K562 (cell line): ENCODE measurements around the gene PDE8B. TPM values are rescaled to one million over a fixed set of nuclear protein-coding genes. Genes with fewer than 3 reads are reported as not detected.

ENCODE experiments used
- ATAC-seq: fragments of 200-7000 bp; cut with Tn5 transposase; 3 replicates; pipeline ENCODE4 v1.9.1; 2020; ENCODE audit warnings: moderate library complexity
- BruUV-seq: library from RNA; stranded (reverse); fragments of 400-500 nt; replicated peaks from 2 replicates; lab custom pipeline; 2021; lab: Mats Ljungman, UMichigan
- CTCF ChIA-PET: fragments of 300-600 bp; formaldehyde crosslinking; extraction: SDS; loops from one replicate; lab custom pipeline; 2021; ENCODE audit warnings: low intra/inter-chr PET ratio; lab: Yijun Ruan, JAX
- POLR2A ChIA-PET: fragments of 300-600, 350-650 bp; sonication (Branson Sonifier 250); formaldehyde crosslinking; extraction: SDS; loops from one replicate; lab custom pipeline; 2021; ENCODE audit warnings: antibody characterized with exemption, inconsistent platforms; lab: Yijun Ruan, JAX
- DNase-seq, 4 experiments: peaks; one replicate each; pipeline versions ENCODE4 v3.0.0 to v3.0.0-alpha.2; 2011 to 2018; ENCODE audit warnings: low spot score in 3 of 4, mixed read lengths in 3 of 4; ENCODE audit errors: extremely low read depth in 1 of 4
- FAIRE-seq: peaks from 2 replicates; lab custom pipeline; 2011; peaks lifted over from hg19 to GRCh38; lab: Jason Lieb, UNC
- H2AFZ ChIP-seq: 2 replicates; pipeline ENCODE4 v1.6.0; 2011; ENCODE audit warnings: low read depth, low read length, control low read depth, inconsistent platforms
- H3K27ac ChIP-seq: fragments of 200-600 bp; 3 replicates; pipeline ENCODE4 v1.8.0; 2011; ENCODE audit warnings: low read depth, mild to moderate bottlenecking, control low read depth, inconsistent platforms, low read length, moderate library complexity, mixed read lengths; ENCODE audit errors: extremely low read depth
- H3K27me3 ChIP-seq, 2 experiments: fragments of 300-600 bp in 1 of 2; 2 replicates in 1 of 2; 3 replicates in 1 of 2; pipeline versions ENCODE4 v1.6.0 to v1.8.0; 2011; ENCODE audit warnings: inconsistent platforms in 2 of 2, low read length in 2 of 2, mild to moderate bottlenecking in 1 of 2, mixed read lengths in 1 of 2, moderate library complexity in 1 of 2; ENCODE audit not compliant: control insufficient read depth in 2 of 2, insufficient read depth in 2 of 2
- H3K36me3 ChIP-seq: fragments of 300-600 bp; 3 replicates; pipeline ENCODE4 v1.8.0; 2011; ENCODE audit warnings: mild to moderate bottlenecking, low read length, inconsistent platforms; ENCODE audit not compliant: control insufficient read depth, insufficient read depth
- H3K4me1 ChIP-seq, 2 experiments: fragments of 200-600 bp in 1 of 2; replicated peaks in 1 of 2; 2 replicates in 1 of 2; 3 replicates in 1 of 2; pipeline versions ENCODE4 v1.5.1 to v1.8.0; 2011; ENCODE audit warnings: inconsistent platforms in 2 of 2, low read length in 2 of 2, mild to moderate bottlenecking in 1 of 2, mixed read lengths in 1 of 2, moderate library complexity in 1 of 2; ENCODE audit not compliant: control insufficient read depth in 2 of 2, insufficient read depth in 2 of 2
- H3K4me2 ChIP-seq: 2 replicates; pipeline ENCODE4 v1.6.1; 2011; ENCODE audit warnings: low read length, control low read depth, inconsistent platforms, mixed read lengths; ENCODE audit not compliant: insufficient read depth
- H3K4me3 ChIP-seq: fragments of 200-600 bp; sonication (generic), shearing (Covaris generic); 2 replicates; pipeline ENCODE4 v1.5.1; 2016; ENCODE audit warnings: control low read depth, inconsistent platforms
- H3K79me2 ChIP-seq: fragments of 200-600 bp; 3 replicates; pipeline ENCODE4 v1.8.0; 2011; ENCODE audit warnings: low read length, inconsistent platforms; ENCODE audit not compliant: control insufficient read depth, insufficient read depth
- H3K9ac ChIP-seq, 2 experiments: 2 replicates each; pipeline versions ENCODE4 v1.6.0 to v1.6.1; 2011; ENCODE audit warnings: low read depth in 2 of 2, low read length in 2 of 2, control low read depth in 1 of 2, inconsistent platforms in 1 of 2, mild to moderate bottlenecking in 1 of 2, mixed read lengths in 1 of 2; ENCODE audit not compliant: insufficient read depth in 1 of 2
- H3K9me1 ChIP-seq: one replicate; pipeline ENCODE4 v1.6.0; 2011; ENCODE audit warnings: inconsistent platforms, mild to moderate bottlenecking, low read length, moderate library complexity; ENCODE audit not compliant: control insufficient read depth, insufficient read depth
- H3K9me3 ChIP-seq: replicated peaks from 2 replicates; pipeline ENCODE4 v1.5.1; 2011; ENCODE audit warnings: low read depth, low read length, inconsistent platforms; ENCODE audit not compliant: control insufficient read depth, insufficient read depth
- H4K20me1 ChIP-seq: replicated peaks from 2 replicates; pipeline ENCODE4 v1.6.1; 2011; ENCODE audit warnings: low read length, inconsistent platforms, mixed read lengths; ENCODE audit not compliant: control insufficient read depth, insufficient read depth
- ADNP ChIP-seq: fragments of 200-800 bp; sonication (Bioruptor generic); IDR thresholded peaks from 2 replicates; pipeline ENCODE4 v1.6.1; 2016; ENCODE audit warnings: missing genetic modification characterization, missing compliant biosample characterization
- NFIC ChIP-seq: fragments of 450-650 bp; IDR thresholded peaks from 2 replicates; pipeline ENCODE4 v1.6.1; 2017; ENCODE audit warnings: mild to moderate bottlenecking, inconsistent platforms
- NR2C1 ChIP-seq, 2 experiments: fragments of 450-650 bp; IDR thresholded peaks; 2 replicates each; pipeline ENCODE4 v1.6.1; 2017; ENCODE audit warnings: mild to moderate bottlenecking in 2 of 2, antibody characterized with exemption in 1 of 2, inconsistent platforms in 1 of 2, missing compliant biosample characterization in 1 of 2, missing genetic modification characterization in 1 of 2
- PBX2 ChIP-seq, 2 experiments: IDR thresholded peaks in 1 of 2; conservative IDR thresholded peaks in 1 of 2; 2 replicates each; pipeline ENCODE4 v1.6.1; 2016; ENCODE audit warnings: low read depth in 2 of 2, mild to moderate bottlenecking in 1 of 2, missing compliant biosample characterization in 1 of 2, missing genetic modification characterization in 1 of 2, moderate library complexity in 1 of 2
- RBBP5 ChIP-seq: fragments of 200-600 bp; sonication (generic); IDR thresholded peaks from 2 replicates; pipeline ENCODE4 v1.6.1; 2012; ENCODE audit warnings: borderline replicate concordance, mild to moderate bottlenecking, low read length, control low read depth, inconsistent platforms; ENCODE audit not compliant: insufficient read depth, poor library complexity, severe bottlenecking
- RFX7 ChIP-seq: fragments of 250-450 bp; sonication (Bioruptor Pico); IDR thresholded peaks from 2 replicates; pipeline ENCODE4 v1.5.1; 2021; ENCODE audit warnings: mild to moderate bottlenecking
- SIN3B ChIP-seq: fragments of 450-650 bp; IDR thresholded peaks from 2 replicates; pipeline ENCODE4 v1.6.1; 2017; ENCODE audit warnings: low read depth, mild to moderate bottlenecking, moderate library complexity
- WGBS: fragments of 100-300 bp; shearing (Covaris generic); methylation state at CpG from one replicate; pipeline ENCODE4 v1.1.6; 2016; ENCODE audit warnings: low coverage, mixed read lengths; ENCODE audit not compliant: insufficient coverage; ENCODE audit errors: missing lambda C conversion rate; 5-methylcytosine and 5-hydroxymethylcytosine counted together
- in situ Hi-C: fragments of 300-500 bp; cut with MboI; formaldehyde crosslinking; loops from 4 replicates; pipeline ENCODE4 v1.15.0; 2018; ENCODE audit warnings: inconsistent platforms, mixed read lengths
- intact Hi-C: fragments of 100-400 bp; cut with micrococcal nuclease; formaldehyde crosslinking; loops from 2 replicates; pipeline ENCODE4 v1.14.2; 2022
- polyA plus RNA-seq, 8 experiments: library from polyadenylated mRNA; depleted of rRNA in 4 of 8; stranded (reverse) in 5 of 8; unstranded in 3 of 8; fragments of >200 nt; fragmentation: Nextera tagmentation in 2 of 8; fragmentation: Illumina TruSeq in 1 of 8; extraction: Ambion mirVana in 2 of 8; extraction: Trizol in 1 of 8; gene quantifications; 2 replicates each; pipeline versions ENCODE4 v1.2.1 to v1.2.3, GENCODE V29; 2011 to 2014; ENCODE audit warnings: inconsistent platforms in 1 of 8, missing spikeins in 1 of 8
- total RNA-seq, 7 experiments: library from RNA; depleted of rRNA in 6 of 7; stranded (reverse); fragments of >200 nt in 6 of 7; fragmentation: Illumina TruSeq in 2 of 7; extraction: Trizol in 2 of 7; gene quantifications; 2 replicates each; pipeline versions ENCODE4 v1.2.1 to v1.2.3, GENCODE V29; 2011 to 2021; ENCODE audit warnings: low replicate concordance in 1 of 7

PDE8B gene
- total and polyA plus RNA-seq, 9 of the 15 experiments (the other 6 are each of a cell fraction or from before 2014, with no cell fraction given) = 0.15 to 0.28 TPM; not detected in 7

- ATAC-seq (no peak), FAIRE-seq (no peak), DNase-seq (no peak)
- no peaks in the 10 kb centered on the region for H3K36me3 ChIP-seq
- H3K4me1 ChIP-seq = no peaks in the 10 kb centered on the region
- no peak overlapping the region for H3K4me2 ChIP-seq
- no peaks in the 10 kb centered on the region for H3K79me2 ChIP-seq
- in situ Hi-C loops = no loop called here
- BruUV-seq = no TSS peak
- intact Hi-C loops = no loop called here
- 0% methylated on average over 2 of the region's 4 CpGs for WGBS
- TF ChIP-seq ADNP (tag) = no peak
- TF ChIP-seq NFIC = peak; percentile 20; the same call in 1 of the 2 replicates
- no peak for TF ChIP-seq RBBP5
- ChIA-PET CTCF (no interaction called here), POLR2A (interaction anchor here (0.6 kb wide), 1 partner anchor 38 kb away, joined by 3 read pairs; no protein-coding TSS in a partner anchor)
- no peak overlapping the region for H3K4me3 ChIP-seq
- peaks cover 4 to 11% of the 10 kb centered on the region in 2 experiments; a peak in 3 of 5 replicates for H3K27me3 ChIP-seq
- no peaks in the 10 kb centered on the region for H3K9me3 ChIP-seq
- H2AFZ ChIP-seq = no peak overlapping the region
- H4K20me1 ChIP-seq = no peaks in the 10 kb centered on the region
- H3K9ac ChIP-seq = no peak overlapping the region
- H3K9me1 ChIP-seq = no peaks in the 10 kb centered on the region
- no peak overlapping the region for H3K27ac ChIP-seq
Measured at GRCh38 chr5:77337686-77338085, 127.2 kb downstream of the PDE8B start.

GRCh38 chr5:77339337-77339890 is 128.9 kb downstream of the PDE8B start:
- Histone ChIP-seq H3K4me3 (no peak overlapping the region), H3K36me3 (no peaks in the 10 kb centered on the region), H3K4me1 (no peaks in the 10 kb centered on the region), H3K9me1 (no peaks in the 10 kb centered on the region), H3K27ac (no peak overlapping the region), H3K79me2 (no peaks in the 10 kb centered on the region), H3K27me3 (peaks cover 0 to 4% of the 10 kb centered on the region in 2 experiments; a peak in 3 of 5 replicates), H3K9ac (no peak overlapping the region), H3K4me2 (no peak overlapping the region), H2AFZ (no peak overlapping the region), H3K9me3 (no peaks in the 10 kb centered on the region), H4K20me1 (no peaks in the 10 kb centered on the region)
- intact Hi-C loops (no loop called here), in situ Hi-C loops (no loop called here)
- no TSS peak for BruUV-seq
- ATAC-seq = no peak
- TF ChIP-seq NR2C1 (IDR thresholded peaks at IDR 0.05) = no peak
- no peak for TF ChIP-seq NR2C1 (tag; IDR thresholded peaks at IDR 0.05)
- TF ChIP-seq RFX7 (CRISPR knock-in tag) = no peak
- TF ChIP-seq PBX2 (CRISPR knock-in tag; IDR thresholded peaks at IDR 0.05; ENCODE audit: low read depth) = no peak
- no peak for TF ChIP-seq PBX2 (tag; conservative IDR thresholded peaks at IDR 0.05; ENCODE audit: low read depth)
- no peak for TF ChIP-seq SIN3B
- DNase-seq = no peak
- ChIA-PET POLR2A (interaction anchor here (0.6 kb wide), 1 partner anchor 13 kb away, joined by 3 read pairs; no protein-coding TSS in a partner anchor), CTCF (no interaction called here)
- WGBS = 0% methylated on average over 4 of the region's 4 CpGs
- FAIRE-seq = no peak
